Endothelial cell of umbilical vein (primary cell): ENCODE data around the gene MYOD1. TPM values are rescaled to one million over a fixed set of nuclear protein-coding genes. Genes with fewer than 3 reads are reported as not detected.

Source experiments
- BruUV-seq: library from RNA; stranded (reverse); fragments of 400-500 nt; replicated peaks from 2 replicates; lab custom pipeline; 2021; lab: Mats Ljungman, UMichigan
- CTCF ChIA-PET: fragments of 300-600, 350-600 bp; sonication (Branson Sonifier 250); formaldehyde crosslinking; loops from one replicate; lab custom pipeline; 2021; ENCODE audit warnings: antibody characterized with exemption, inconsistent platforms; lab: Charles Lee
- POLR2A ChIA-PET: fragments of 300-600, 350-600 bp; sonication (Branson Sonifier 250); formaldehyde crosslinking; loops from one replicate; lab custom pipeline; 2021; ENCODE audit warnings: antibody characterized with exemption, inconsistent platforms; lab: Charles Lee
- DNase-seq: peaks from one replicate; pipeline ENCODE4 v3.0.0-alpha.2; 2011; ENCODE audit warnings: low read depth, low spot score
- FAIRE-seq: peaks from 2 replicates; lab custom pipeline; 2011; peaks lifted over from hg19 to GRCh38; lab: Jason Lieb, UNC
- H2AFZ ChIP-seq: 2 replicates; pipeline ENCODE4 v1.6.0; 2012; ENCODE audit warnings: low read depth, low read length, control low read depth, inconsistent platforms
- H3K27ac ChIP-seq: 2 replicates; pipeline ENCODE4 v1.5.1; 2011; ENCODE audit warnings: low read depth, mild to moderate bottlenecking, control low read depth, low read length, moderate library complexity; ENCODE audit not compliant: insufficient read depth
- H3K27me3 ChIP-seq, 2 experiments: 2 replicates each; pipeline versions ENCODE4 v1.6.0 to v1.6.1; 2011; ENCODE audit warnings: low read length in 2 of 2, mixed read lengths in 1 of 2; ENCODE audit not compliant: control insufficient read depth in 2 of 2, insufficient read depth in 2 of 2
- H3K36me3 ChIP-seq, 2 experiments: 2 replicates in 1 of 2; 3 replicates in 1 of 2; pipeline ENCODE4 v1.5.1; 2011; ENCODE audit warnings: low read length in 2 of 2, mild to moderate bottlenecking in 1 of 2, moderate library complexity in 1 of 2; ENCODE audit not compliant: control insufficient read depth in 2 of 2, insufficient read depth in 2 of 2; ENCODE audit errors: extremely low read depth in 1 of 2
- H3K4me1 ChIP-seq: 3 replicates; pipeline ENCODE4 v1.5.1; 2011; ENCODE audit warnings: mild to moderate bottlenecking, low read length; ENCODE audit not compliant: control insufficient read depth, insufficient read depth; ENCODE audit errors: extremely low read depth
- H3K4me2 ChIP-seq: 2 replicates; pipeline ENCODE4 v1.6.1; 2011; ENCODE audit warnings: low read length, control low read depth, mixed read lengths; ENCODE audit not compliant: insufficient read depth
- H3K4me3 ChIP-seq, 3 experiments: fragments of 200-600 bp in 1 of 3; sonication (generic), shearing (Covaris generic) in 1 of 3; replicated peaks in 1 of 3; 2 replicates each; pipeline ENCODE4 v1.5.1; 2011 to 2016; ENCODE audit warnings: control low read depth in 3 of 3, low read length in 3 of 3, mild to moderate bottlenecking in 2 of 3, inconsistent platforms in 1 of 3, low read depth in 1 of 3, moderate library complexity in 1 of 3; ENCODE audit not compliant: insufficient read depth in 1 of 3
- H3K79me2 ChIP-seq: 2 replicates; pipeline ENCODE4 v1.6.0; 2012; ENCODE audit warnings: low read length, inconsistent platforms; ENCODE audit not compliant: control insufficient read depth, insufficient read depth
- H3K9ac ChIP-seq: replicated peaks from 2 replicates; pipeline ENCODE3; 2011; ENCODE audit warnings: low read length, control low read depth; ENCODE audit not compliant: insufficient read depth; ENCODE audit errors: extremely low read depth
- H3K9me1 ChIP-seq: replicated peaks from 3 replicates; pipeline ENCODE4 v1.6.0; 2011; ENCODE audit warnings: mild to moderate bottlenecking, low read length; ENCODE audit not compliant: control insufficient read depth, insufficient read depth; ENCODE audit errors: extremely low read depth
- H3K9me3 ChIP-seq: replicated peaks from 2 replicates; pipeline ENCODE4 v1.5.1; 2012; ENCODE audit warnings: low read length, inconsistent platforms; ENCODE audit not compliant: control insufficient read depth, insufficient read depth
- H4K20me1 ChIP-seq: replicated peaks from 2 replicates; pipeline ENCODE3; 2011; ENCODE audit warnings: mild to moderate bottlenecking, low read length; ENCODE audit not compliant: control insufficient read depth, insufficient read depth; ENCODE audit errors: extremely low read depth
- EZH2 ChIP-seq: IDR thresholded peaks from 2 replicates; pipeline ENCODE4 v1.6.1; 2012; ENCODE audit warnings: borderline replicate concordance, low read depth, mild to moderate bottlenecking, moderate library complexity, low read length, inconsistent platforms; ENCODE audit not compliant: severe bottlenecking
- GATA2 ChIP-seq: IDR thresholded peaks from 2 replicates; pipeline ENCODE4 v1.7.0; 2011; ENCODE audit warnings: low read depth, mild to moderate bottlenecking, moderate library complexity, mixed read lengths, low read length; ENCODE audit not compliant: insufficient read length, insufficient read depth
- MYC ChIP-seq: IDR thresholded peaks from one replicate; pipeline ENCODE4 v1.6.1; 2011; ENCODE audit warnings: mild to moderate bottlenecking, low read depth, low read length
- POLR2A ChIP-seq: IDR thresholded peaks from 2 replicates; pipeline ENCODE4 v1.6.1; 2012; ENCODE audit warnings: low read depth, mild to moderate bottlenecking, control low read depth, low read length
- dilution Hi-C: fragments of 300-500 bp; cut with MboI; formaldehyde crosslinking; loops from one replicate; pipeline ENCODE4 v1.15.0; 2019; ENCODE audit warnings: low sequenced_read_pairs; ENCODE audit not compliant: extremely low pct_ligation_motif_present
- intact Hi-C: fragments of 100-400 bp; cut with micrococcal nuclease; formaldehyde crosslinking; loops from one replicate; pipeline ENCODE4 v1.10.0; 2022
- polyA plus RNA-seq, 4 experiments: library from polyadenylated mRNA; depleted of rRNA in 3 of 4; stranded (reverse) in 3 of 4; unstranded in 1 of 4; fragments of >200 nt; gene quantifications; 2 replicates each; pipeline versions ENCODE4 v1.2.1 to v1.2.3, GENCODE V29; 2011 to 2012; ENCODE audit warnings: missing spikeins in 1 of 4
- total RNA-seq: library from RNA; stranded (reverse); gene quantifications from 2 replicates; pipeline ENCODE4 v1.2.3, GENCODE V29; 2021
- TF ChIP-seq, protein P1 (sequence below): IDR thresholded peaks from 2 replicates; pipeline ENCODE4 v1.6.1; 2011; ENCODE audit not compliant: insufficient read depth, insufficient read length

MYOD1 gene
- total and polyA plus RNA-seq, 2 donors (not counting 3 experiments of a cell fraction or from before 2014, with no cell fraction given) = not detected

DNA sequence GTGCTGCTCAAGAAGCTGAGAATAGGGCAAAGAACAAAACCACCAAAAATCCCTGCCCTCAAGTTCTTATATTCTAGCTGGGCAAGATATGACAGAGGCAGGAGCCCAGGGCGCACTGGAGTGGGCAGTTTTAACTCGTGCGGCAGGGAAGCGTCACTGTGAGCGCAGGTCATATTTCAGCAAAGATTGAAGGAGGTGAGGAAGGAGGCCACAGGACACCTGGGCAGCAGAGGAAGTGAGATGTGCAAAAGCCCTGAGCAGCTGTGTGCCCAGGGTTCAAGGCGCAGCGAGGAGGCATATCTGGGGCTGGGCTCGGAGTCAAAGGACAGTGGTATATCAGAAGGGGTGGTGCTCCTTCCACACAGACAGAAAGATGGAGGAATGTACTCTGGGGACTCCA lies 28.7 kb downstream of the MYOD1 start:
- intact Hi-C loops (no loop called here), dilution Hi-C loops (no loop called here)
- no peaks in the 10 kb centered on the region for H3K9me3 ChIP-seq
- DNase-seq = no peak
- ChIA-PET POLR2A (no interaction called here), CTCF (interaction anchor here (1.5 to 2.3 kb wide), 3 partner anchors 13 to 19 kb away, joined by 3 to 6 read pairs (median 5); no protein-coding TSS in a partner anchor)
- H3K9ac ChIP-seq = no peak overlapping the region
- FAIRE-seq = no peak
- H3K4me3 ChIP-seq = no peak overlapping the region
- TF ChIP-seq GATA2 (no peak), POLR2A (no peak), MYC (no peak)
- TF ChIP-seq, protein P1, sequence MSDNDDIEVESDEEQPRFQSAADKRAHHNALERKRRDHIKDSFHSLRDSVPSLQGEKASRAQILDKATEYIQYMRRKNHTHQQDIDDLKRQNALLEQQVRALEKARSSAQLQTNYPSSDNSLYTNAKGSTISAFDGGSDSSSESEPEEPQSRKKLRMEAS = no peak
- no peak overlapping the region for H2AFZ ChIP-seq
- no peaks in the 10 kb centered on the region for H4K20me1 ChIP-seq
- H3K27ac ChIP-seq = no peak overlapping the region
- no TSS peak for BruUV-seq
- H3K27me3 ChIP-seq = no peaks in the 10 kb centered on the region
- H3K4me1 ChIP-seq = no peaks in the 10 kb centered on the region
- no peaks in the 10 kb centered on the region for H3K79me2 ChIP-seq
- H3K4me2 ChIP-seq = no peak overlapping the region
- no peaks in the 10 kb centered on the region for H3K9me1 ChIP-seq
- H3K36me3 ChIP-seq = no peaks in the 10 kb centered on the region

DNA sequence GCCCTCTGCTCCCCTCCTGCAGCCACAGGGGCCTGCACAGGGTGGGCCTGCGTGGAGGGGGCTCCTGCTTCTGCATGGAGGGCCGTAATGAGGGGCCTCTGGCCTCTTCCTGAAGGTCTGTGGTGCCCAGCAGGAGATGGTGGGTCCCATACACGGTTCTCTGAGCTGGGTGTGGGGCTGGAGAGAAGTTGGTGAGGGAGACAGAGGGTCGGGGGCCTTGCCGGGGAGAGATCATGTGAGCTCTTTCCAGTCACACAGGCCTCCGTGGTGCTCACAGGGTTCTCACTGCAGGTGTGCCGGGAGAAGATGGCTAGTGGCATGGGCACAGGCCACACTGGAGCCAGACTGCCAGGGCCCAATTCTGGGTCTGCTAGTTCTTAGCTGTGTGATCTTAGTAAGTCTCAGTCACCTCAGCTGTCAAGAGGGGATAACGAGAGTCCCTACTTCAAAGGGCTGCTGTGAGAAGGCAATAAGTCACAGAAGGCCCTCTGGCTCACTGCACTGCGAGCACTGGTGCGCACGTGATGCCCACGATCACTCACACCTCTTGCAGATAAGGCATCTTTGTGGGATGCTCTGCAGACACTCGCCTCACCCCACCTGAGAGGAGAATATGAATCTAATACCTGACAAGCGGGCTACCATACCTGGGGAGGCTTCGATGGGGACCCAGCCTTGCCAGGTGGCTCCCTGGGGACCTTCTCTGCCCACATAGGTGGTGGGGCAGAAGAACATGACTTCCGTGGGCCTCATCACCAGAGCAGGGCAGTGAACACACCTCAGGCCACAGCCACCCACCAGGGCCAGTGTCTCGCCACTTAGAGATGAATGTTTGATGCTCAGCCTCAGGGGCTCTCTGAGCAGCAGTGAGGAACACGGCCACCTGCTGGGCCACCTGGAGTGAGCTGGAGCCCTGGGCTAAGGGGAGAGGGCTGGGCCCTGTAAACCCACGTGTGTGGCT lies 29.7 kb downstream of the MYOD1 start:
- Histone ChIP-seq H3K79me2 (no peaks in the 10 kb centered on the region), H4K20me1 (no peaks in the 10 kb centered on the region), H3K36me3 (no peaks in the 10 kb centered on the region), H3K9me1 (no peaks in the 10 kb centered on the region), H3K27me3 (no peaks in the 10 kb centered on the region), H3K4me2 (no peak overlapping the region), H3K27ac (no peak overlapping the region), H3K4me3 (no peak overlapping the region), H2AFZ (no peak overlapping the region), H3K9ac (no peak overlapping the region), H3K4me1 (no peaks in the 10 kb centered on the region), H3K9me3 (no peaks in the 10 kb centered on the region)
- dilution Hi-C loops = no loop called here
- FAIRE-seq (no peak), DNase-seq (no peak)
- ChIA-PET POLR2A (no interaction called here), CTCF (no interaction called here)
- TF ChIP-seq EZH2 = no peak
- no peak for TF ChIP-seq MYC
- intact Hi-C loops = no loop called here
- BruUV-seq = no TSS peak
